Nephron progenitor cell (in vitro differentiated cells): Measurements from ENCODE around the gene TCEA3.

ENCODE experiments used
- DNase-seq: peaks from one replicate; pipeline ENCODE4 v3.0.0; 2021
- H3K27ac Mint-ChIP-seq: 2 replicates; pipeline ENCODE4 v1.8.0; 2021; ENCODE audit warnings: mild to moderate bottlenecking, moderate library complexity, mixed read lengths
- H3K27me3 Mint-ChIP-seq: 2 replicates; pipeline ENCODE4 v1.8.0; 2021; ENCODE audit warnings: mild to moderate bottlenecking, low read depth, mixed read lengths; ENCODE audit not compliant: poor library complexity
- H3K36me3 Mint-ChIP-seq: 2 replicates; pipeline ENCODE4 v1.8.0; 2021; ENCODE audit warnings: low read depth, mixed read lengths
- H3K4me1 Mint-ChIP-seq: 2 replicates; pipeline ENCODE4 v1.8.0; 2021; ENCODE audit warnings: mixed read lengths
- H3K4me3 Mint-ChIP-seq: 2 replicates; pipeline ENCODE4 v1.8.0; 2021; ENCODE audit warnings: mild to moderate bottlenecking, moderate library complexity, mixed read lengths
- H3K9me3 Mint-ChIP-seq: 2 replicates; pipeline ENCODE4 v1.8.0; 2021; ENCODE audit warnings: mild to moderate bottlenecking, moderate library complexity, mixed read lengths
- TF ChIP-seq, protein P1 (sequence below): fragments of 200-600 bp; sonication (generic); IDR thresholded peaks from 2 replicates; pipeline ENCODE4 v1.5.0; 2021; ENCODE audit warnings: antibody characterized with exemption

TCEA3 gene

GRCh38 chr1:23408797-23409290 lies 15.7 kb downstream of the TCEA3 start:
- Mint-ChIP-seq H3K9me3 (no peaks in the 10 kb centered on the region), H3K4me3 (no peak overlapping the region), H3K27ac (no peak overlapping the region), H3K27me3 (no peaks in the 10 kb centered on the region), H3K4me1 (peaks cover 16% of the 10 kb centered on the region), H3K36me3 (no peaks in the 10 kb centered on the region)
- DNase-seq: no peak
- TF ChIP-seq, protein P1, sequence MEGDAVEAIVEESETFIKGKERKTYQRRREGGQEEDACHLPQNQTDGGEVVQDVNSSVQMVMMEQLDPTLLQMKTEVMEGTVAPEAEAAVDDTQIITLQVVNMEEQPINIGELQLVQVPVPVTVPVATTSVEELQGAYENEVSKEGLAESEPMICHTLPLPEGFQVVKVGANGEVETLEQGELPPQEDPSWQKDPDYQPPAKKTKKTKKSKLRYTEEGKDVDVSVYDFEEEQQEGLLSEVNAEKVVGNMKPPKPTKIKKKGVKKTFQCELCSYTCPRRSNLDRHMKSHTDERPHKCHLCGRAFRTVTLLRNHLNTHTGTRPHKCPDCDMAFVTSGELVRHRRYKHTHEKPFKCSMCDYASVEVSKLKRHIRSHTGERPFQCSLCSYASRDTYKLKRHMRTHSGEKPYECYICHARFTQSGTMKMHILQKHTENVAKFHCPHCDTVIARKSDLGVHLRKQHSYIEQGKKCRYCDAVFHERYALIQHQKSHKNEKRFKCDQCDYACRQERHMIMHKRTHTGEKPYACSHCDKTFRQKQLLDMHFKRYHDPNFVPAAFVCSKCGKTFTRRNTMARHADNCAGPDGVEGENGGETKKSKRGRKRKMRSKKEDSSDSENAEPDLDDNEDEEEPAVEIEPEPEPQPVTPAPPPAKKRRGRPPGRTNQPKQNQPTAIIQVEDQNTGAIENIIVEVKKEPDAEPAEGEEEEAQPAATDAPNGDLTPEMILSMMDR: no peak

DNA sequence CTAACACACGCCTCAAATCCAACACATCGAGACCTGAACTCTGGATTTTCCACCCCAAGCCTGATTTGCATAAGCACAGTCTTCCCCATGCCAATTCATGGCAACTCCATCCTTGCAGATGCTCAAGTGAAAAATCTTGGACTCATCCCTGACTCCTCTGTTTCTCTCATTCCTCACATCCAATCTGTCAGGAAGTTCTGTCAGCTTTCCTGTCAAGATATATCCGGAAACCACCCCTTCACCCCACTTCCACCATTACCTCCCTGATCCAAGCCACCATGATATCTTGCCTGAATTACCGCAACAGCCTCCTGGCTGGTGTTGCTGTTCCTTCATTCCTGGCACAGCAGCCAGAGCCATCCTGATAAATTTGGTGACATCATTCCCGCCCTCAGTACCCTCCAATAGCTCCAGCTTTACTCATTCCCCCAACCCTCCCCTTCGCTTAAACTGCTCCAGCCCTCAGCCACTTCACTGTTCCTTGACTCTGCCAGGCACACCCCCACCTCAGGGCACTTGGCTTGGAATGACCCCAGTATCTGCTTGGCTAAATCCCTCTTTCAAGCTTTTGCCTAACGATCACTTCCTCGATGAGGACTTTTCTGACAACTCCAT lies 17.4 kb downstream of the TCEA3 start:
- no peaks in the 10 kb centered on the region for H3K27me3 Mint-ChIP-seq
- no peak overlapping the region for H3K4me3 Mint-ChIP-seq
- TF ChIP-seq, protein P1: no peak
- H3K4me1 Mint-ChIP-seq: peaks cover 31% of the 10 kb centered on the region
- no peaks in the 10 kb centered on the region for H3K36me3 Mint-ChIP-seq
- no peaks in the 10 kb centered on the region for H3K9me3 Mint-ChIP-seq
- no peak overlapping the region for H3K27ac Mint-ChIP-seq
- DNase-seq: no peak

- no peak overlapping the region for H3K4me3 Mint-ChIP-seq
- H3K27ac Mint-ChIP-seq: no peak overlapping the region
- no peaks in the 10 kb centered on the region for H3K9me3 Mint-ChIP-seq
- H3K4me1 Mint-ChIP-seq: peaks cover 26% of the 10 kb centered on the region
- TF ChIP-seq, protein P1: no peak
- no peaks in the 10 kb centered on the region for H3K27me3 Mint-ChIP-seq
- no peaks in the 10 kb centered on the region for H3K36me3 Mint-ChIP-seq
- no peak for DNase-seq
Measured at GRCh38 chr1:23405946-23406345, 18.6 kb downstream of the TCEA3 start.

DNA sequence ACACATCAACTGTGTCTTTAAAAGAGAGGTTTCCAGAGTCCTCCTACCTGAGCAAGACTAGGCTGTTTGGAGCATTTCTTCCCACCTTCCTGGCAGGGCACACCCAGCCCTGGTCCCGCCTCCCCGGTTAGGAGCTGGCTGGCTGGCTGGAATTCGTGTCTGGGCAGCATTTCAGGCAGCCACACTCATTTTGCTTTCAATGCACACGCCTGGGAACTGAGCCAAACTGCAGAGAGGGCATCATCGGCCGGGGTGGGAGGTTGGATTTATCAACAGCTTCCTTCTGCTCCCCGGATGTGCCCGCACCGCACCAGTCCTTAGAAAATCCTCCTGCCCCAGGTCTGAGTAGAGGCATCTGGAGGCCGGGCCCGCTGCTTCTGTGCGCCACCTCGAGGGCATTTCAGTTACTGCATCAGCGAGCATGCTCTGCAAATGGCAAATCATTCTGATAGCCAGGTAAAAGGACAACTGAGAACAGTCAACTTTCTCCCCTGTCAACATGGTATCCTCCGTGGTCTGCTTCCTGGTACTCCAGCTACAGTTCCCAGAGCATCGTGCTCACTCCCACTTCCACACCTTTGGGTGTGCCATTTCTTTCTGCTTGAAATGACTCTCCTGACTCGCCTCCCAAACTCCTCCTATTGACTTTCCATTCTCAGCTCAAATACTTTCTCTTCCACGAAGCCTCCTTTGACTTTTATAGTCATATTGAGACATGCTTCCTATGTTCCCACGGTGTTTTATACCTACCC lies 20.6 kb downstream of the TCEA3 start:
- no peaks in the 10 kb centered on the region for H3K9me3 Mint-ChIP-seq
- peak overlapping the region; percentile 64 for H3K4me3 Mint-ChIP-seq
- H3K36me3 Mint-ChIP-seq: no peaks in the 10 kb centered on the region
- TF ChIP-seq, protein P1: peak; percentile 92
- H3K27ac Mint-ChIP-seq: no peak overlapping the region
- peaks cover 22% of the 10 kb centered on the region for H3K4me1 Mint-ChIP-seq
- H3K27me3 Mint-ChIP-seq: peaks cover 2% of the 10 kb centered on the region
- DNase-seq: peak; percentile 93

DNA sequence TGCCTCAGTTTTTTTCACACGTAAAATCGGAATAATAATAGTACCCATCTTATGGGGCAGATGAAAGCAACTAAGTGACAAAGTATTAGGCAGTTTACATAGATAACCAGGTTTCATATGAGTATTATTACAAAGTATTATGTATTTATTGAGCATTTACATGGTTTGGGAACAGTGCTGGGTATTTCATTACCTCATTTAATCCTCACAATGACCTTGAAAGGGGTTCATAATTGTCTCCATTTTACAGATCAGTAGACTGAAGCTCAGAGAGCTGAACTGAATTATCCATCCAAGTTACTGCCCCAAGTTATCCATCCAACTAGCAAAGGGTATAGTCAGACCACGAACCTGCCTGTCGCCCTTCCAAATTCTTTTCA lies 21.2 kb downstream of the TCEA3 start:
- Mint-ChIP-seq H3K27me3 (peaks cover 2% of the 10 kb centered on the region), H3K4me1 (peaks cover 22% of the 10 kb centered on the region), H3K4me3 (no peak overlapping the region), H3K9me3 (no peaks in the 10 kb centered on the region), H3K27ac (no peak overlapping the region), H3K36me3 (no peaks in the 10 kb centered on the region)
- DNase-seq: no peak
- TF ChIP-seq, protein P1: no peak

DNA sequence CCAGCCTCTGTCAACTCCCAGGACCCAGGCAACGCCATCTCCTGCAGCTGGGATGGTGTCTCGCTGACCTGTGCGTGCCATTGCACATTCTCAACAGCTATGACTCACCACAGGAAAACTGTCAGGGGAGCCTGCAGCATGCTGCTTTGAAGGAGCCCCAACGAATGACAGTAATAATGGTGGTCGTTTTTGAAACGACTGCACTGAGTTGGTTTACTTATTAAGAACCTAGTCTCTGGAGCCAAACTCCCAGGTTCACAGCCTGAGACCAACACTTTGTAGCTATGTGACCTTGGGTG lies 21.6 kb downstream of the TCEA3 start:
- Mint-ChIP-seq H3K4me1 (peaks cover 22% of the 10 kb centered on the region), H3K4me3 (no peak overlapping the region), H3K27me3 (peaks cover 2% of the 10 kb centered on the region), H3K27ac (no peak overlapping the region), H3K9me3 (no peaks in the 10 kb centered on the region), H3K36me3 (no peaks in the 10 kb centered on the region)
- TF ChIP-seq, protein P1: no peak
- no peak for DNase-seq
